Dermis microvascular lymphatic vessel endothelial cell (primary cell): ENCODE data around the gene SLC51A. TPM values are rescaled to one million over a fixed set of nuclear protein-coding genes. Genes with fewer than 3 reads are reported as not detected.

Experiments used
- total RNA-seq: library from RNA; depleted of rRNA; stranded (reverse); fragments of >200 nt; gene quantifications from 2 replicates; pipeline ENCODE4 v1.2.1, GENCODE V29; 2014

SLC51A gene
- total RNA-seq, 1 donor from 2014 or later: not detected

Other genes with a start within 250 kb of the SLC51A start
- 99.6 and 160 TPM in 2 replicates for gene TFRC, start 134.4 kb upstream of the SLC51A start, total RNA-seq
- gene ZDHHC19, start 5.1 kb upstream of the SLC51A start, total RNA-seq: not detected in 2 replicates
- 48.7 and 48.8 TPM in 2 replicates for gene PCYT1A, start 71.2 kb downstream of the SLC51A start, total RNA-seq
- 6.1 and 6.2 TPM in 2 replicates for gene DYNLT2B, start 101.7 kb downstream of the SLC51A start, total RNA-seq
- 0.39 and 0.51 TPM in 2 replicates for gene TM4SF19, start 121.9 kb downstream of the SLC51A start, total RNA-seq
- gene UBXN7, start 215.9 kb downstream of the SLC51A start, total RNA-seq: 17.1 and 18.2 TPM in 2 replicates